HL-60 (cell line): ENCODE data around the gene CCNY.

Experiments
- TF ChIP-seq, protein P1 (sequence below): IDR thresholded peaks from one replicate; pipeline ENCODE4 v1.5.1; 2011; ENCODE audit warnings: low read length, control low read depth, inconsistent platforms; ENCODE audit not compliant: insufficient read depth
- TF ChIP-seq, protein P2 (sequence below): IDR thresholded peaks from 2 replicates; pipeline ENCODE4 v1.6.1; 2012; ENCODE audit warnings: low read depth; ENCODE audit not compliant: insufficient replicate concordance

DNA sequence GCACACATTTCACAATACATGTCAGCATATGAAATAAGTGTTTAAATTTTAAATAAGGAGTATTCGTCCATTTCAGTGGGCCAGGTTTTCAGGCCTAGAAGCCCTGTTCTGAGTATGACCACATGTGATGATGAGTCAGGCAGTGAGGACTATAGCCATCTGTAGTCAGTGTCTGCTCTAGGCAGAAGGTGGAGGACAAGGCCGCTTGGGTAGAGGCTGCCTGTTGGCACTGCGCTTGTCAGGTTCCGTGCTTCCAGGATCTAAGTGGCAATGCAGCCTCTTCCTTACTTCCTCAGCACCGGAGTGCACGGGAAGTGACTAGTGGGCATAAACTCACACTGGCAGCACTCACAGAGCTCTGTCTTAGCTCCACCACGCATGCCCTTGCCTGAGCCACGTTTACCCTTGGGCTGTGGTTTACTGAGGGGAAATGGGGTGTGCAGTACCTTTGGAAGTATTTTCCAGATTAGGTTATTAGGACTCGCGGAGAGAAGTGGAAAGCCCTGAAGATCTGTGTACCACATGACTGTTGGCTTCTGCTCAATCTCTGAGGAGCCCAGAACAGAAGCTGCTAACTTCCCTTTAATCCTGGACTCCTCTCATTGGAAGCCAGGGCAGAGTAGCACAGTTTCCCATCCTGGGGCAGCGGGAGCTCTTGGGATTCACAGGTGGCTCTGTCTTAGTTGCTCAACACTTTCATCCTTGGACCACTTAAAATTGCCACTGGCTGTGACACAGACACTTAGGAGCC lies 181.3 kb downstream of the CCNY start:
- TF ChIP-seq, protein P1, sequence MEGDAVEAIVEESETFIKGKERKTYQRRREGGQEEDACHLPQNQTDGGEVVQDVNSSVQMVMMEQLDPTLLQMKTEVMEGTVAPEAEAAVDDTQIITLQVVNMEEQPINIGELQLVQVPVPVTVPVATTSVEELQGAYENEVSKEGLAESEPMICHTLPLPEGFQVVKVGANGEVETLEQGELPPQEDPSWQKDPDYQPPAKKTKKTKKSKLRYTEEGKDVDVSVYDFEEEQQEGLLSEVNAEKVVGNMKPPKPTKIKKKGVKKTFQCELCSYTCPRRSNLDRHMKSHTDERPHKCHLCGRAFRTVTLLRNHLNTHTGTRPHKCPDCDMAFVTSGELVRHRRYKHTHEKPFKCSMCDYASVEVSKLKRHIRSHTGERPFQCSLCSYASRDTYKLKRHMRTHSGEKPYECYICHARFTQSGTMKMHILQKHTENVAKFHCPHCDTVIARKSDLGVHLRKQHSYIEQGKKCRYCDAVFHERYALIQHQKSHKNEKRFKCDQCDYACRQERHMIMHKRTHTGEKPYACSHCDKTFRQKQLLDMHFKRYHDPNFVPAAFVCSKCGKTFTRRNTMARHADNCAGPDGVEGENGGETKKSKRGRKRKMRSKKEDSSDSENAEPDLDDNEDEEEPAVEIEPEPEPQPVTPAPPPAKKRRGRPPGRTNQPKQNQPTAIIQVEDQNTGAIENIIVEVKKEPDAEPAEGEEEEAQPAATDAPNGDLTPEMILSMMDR: no peak
- TF ChIP-seq, protein P2, sequence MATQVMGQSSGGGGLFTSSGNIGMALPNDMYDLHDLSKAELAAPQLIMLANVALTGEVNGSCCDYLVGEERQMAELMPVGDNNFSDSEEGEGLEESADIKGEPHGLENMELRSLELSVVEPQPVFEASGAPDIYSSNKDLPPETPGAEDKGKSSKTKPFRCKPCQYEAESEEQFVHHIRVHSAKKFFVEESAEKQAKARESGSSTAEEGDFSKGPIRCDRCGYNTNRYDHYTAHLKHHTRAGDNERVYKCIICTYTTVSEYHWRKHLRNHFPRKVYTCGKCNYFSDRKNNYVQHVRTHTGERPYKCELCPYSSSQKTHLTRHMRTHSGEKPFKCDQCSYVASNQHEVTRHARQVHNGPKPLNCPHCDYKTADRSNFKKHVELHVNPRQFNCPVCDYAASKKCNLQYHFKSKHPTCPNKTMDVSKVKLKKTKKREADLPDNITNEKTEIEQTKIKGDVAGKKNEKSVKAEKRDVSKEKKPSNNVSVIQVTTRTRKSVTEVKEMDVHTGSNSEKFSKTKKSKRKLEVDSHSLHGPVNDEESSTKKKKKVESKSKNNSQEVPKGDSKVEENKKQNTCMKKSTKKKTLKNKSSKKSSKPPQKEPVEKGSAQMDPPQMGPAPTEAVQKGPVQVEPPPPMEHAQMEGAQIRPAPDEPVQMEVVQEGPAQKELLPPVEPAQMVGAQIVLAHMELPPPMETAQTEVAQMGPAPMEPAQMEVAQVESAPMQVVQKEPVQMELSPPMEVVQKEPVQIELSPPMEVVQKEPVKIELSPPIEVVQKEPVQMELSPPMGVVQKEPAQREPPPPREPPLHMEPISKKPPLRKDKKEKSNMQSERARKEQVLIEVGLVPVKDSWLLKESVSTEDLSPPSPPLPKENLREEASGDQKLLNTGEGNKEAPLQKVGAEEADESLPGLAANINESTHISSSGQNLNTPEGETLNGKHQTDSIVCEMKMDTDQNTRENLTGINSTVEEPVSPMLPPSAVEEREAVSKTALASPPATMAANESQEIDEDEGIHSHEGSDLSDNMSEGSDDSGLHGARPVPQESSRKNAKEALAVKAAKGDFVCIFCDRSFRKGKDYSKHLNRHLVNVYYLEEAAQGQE: no peak
